Measurements from ENCODE around the gene SPEG.

The SPEG gene

GRCh38 chr2:219542931-219543595 lies 108.4 kb downstream of the SPEG start:
- peak overlapping the region; percentile 61 for H3K4me3 ChIP-seq (ENCODE audit: low read depth, low read length)
- TF ChIP-seq, protein P1, sequence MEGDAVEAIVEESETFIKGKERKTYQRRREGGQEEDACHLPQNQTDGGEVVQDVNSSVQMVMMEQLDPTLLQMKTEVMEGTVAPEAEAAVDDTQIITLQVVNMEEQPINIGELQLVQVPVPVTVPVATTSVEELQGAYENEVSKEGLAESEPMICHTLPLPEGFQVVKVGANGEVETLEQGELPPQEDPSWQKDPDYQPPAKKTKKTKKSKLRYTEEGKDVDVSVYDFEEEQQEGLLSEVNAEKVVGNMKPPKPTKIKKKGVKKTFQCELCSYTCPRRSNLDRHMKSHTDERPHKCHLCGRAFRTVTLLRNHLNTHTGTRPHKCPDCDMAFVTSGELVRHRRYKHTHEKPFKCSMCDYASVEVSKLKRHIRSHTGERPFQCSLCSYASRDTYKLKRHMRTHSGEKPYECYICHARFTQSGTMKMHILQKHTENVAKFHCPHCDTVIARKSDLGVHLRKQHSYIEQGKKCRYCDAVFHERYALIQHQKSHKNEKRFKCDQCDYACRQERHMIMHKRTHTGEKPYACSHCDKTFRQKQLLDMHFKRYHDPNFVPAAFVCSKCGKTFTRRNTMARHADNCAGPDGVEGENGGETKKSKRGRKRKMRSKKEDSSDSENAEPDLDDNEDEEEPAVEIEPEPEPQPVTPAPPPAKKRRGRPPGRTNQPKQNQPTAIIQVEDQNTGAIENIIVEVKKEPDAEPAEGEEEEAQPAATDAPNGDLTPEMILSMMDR (IDR thresholded peaks at IDR 0.05; ENCODE audit: borderline replicate concordance, insufficient read depth, low read depth, low read length), result no peak

- H3K4me3 ChIP-seq (ENCODE audit: low read depth, low read length), result peak within 1 kb of the TSS; percentile 61
- TF ChIP-seq, protein P1 (IDR thresholded peaks at IDR 0.05; ENCODE audit: borderline replicate concordance, insufficient read depth, low read depth, low read length), result no peak
Measured at GRCh38 chr2:219543596-219544358, 109.1 kb downstream of the SPEG start, which contains the start of the genes CHPF and TMEM198. Gene CHPF, minus strand, starts transcription at chr2:219543809. Its CDS starts 271 bp downstream, at chr2:219543538. Gene TMEM198, plus strand, starts transcription at chr2:219544028. Its CDS starts 700 bp downstream, at chr2:219544728.

GRCh38 chr2:219544567-219544966 lies 109.9 kb downstream of the SPEG start:
- no peak overlapping the region for H3K4me3 ChIP-seq (ENCODE audit: low read depth, low read length)
- TF ChIP-seq, protein P1 (IDR thresholded peaks at IDR 0.05; ENCODE audit: borderline replicate concordance, insufficient read depth, low read depth, low read length), result no peak

- H3K4me3 ChIP-seq (ENCODE audit: low read depth, low read length), result no peak overlapping the region
- TF ChIP-seq, protein P1 (IDR thresholded peaks at IDR 0.05; ENCODE audit: borderline replicate concordance, insufficient read depth, low read depth, low read length), result no peak
Measured at GRCh38 chr2:219545295-219545942, 110.8 kb downstream of the SPEG start.

- TF ChIP-seq, protein P1 (IDR thresholded peaks at IDR 0.05; ENCODE audit: borderline replicate concordance, insufficient read depth, low read depth, low read length), result no peak
- H3K4me3 ChIP-seq (ENCODE audit: low read depth, low read length), result no peak overlapping the region
Measured at GRCh38 chr2:219545943-219546352, 111.3 kb downstream of the SPEG start.

GRCh38 chr2:219547621-219548020 lies 113.0 kb downstream of the SPEG start:
- TF ChIP-seq, protein P1 (IDR thresholded peaks at IDR 0.05; ENCODE audit: borderline replicate concordance, insufficient read depth, low read depth, low read length), result no peak
- no peak overlapping the region for H3K4me3 ChIP-seq (ENCODE audit: low read depth, low read length)
